GM19099 (cell line): ENCODE data around the gene FCN2.

ENCODE experiments used
- POLR2A ChIP-seq: IDR thresholded peaks from 3 replicates; pipeline ENCODE4 v1.6.1; 2011; ENCODE audit warnings: low read depth; ENCODE audit not compliant: insufficient read length; ENCODE audit errors: extremely low read depth

FCN2 gene

GRCh38 chr9:134842321-134842720 lies 38.3 kb upstream of the FCN2 start:
- TF ChIP-seq POLR2A, result no peak

GRCh38 chr9:134843740-134844139 lies 36.9 kb upstream of the FCN2 start:
- no peak for TF ChIP-seq POLR2A

- no peak for TF ChIP-seq POLR2A
These were observed 35.8 kb upstream of the FCN2 start for GRCh38 chr9:134844821-134845220.

GRCh38 chr9:134846187-134846586 lies 34.4 kb upstream of the FCN2 start:
- TF ChIP-seq POLR2A, result no peak

- no peak for TF ChIP-seq POLR2A
These were observed 33.9 kb upstream of the FCN2 start for GRCh38 chr9:134846699-134847098.

GRCh38 chr9:134847138-134847537 lies 33.5 kb upstream of the FCN2 start:
- TF ChIP-seq POLR2A, result no peak

GRCh38 chr9:134847752-134848432 lies 32.7 kb upstream of the FCN2 start:
- TF ChIP-seq POLR2A, result no peak

- no peak for TF ChIP-seq POLR2A
These were observed 32.1 kb upstream of the FCN2 start for GRCh38 chr9:134848504-134848903.

- TF ChIP-seq POLR2A, result no peak
These were observed 30.0 kb upstream of the FCN2 start for GRCh38 chr9:134850611-134851010.

GRCh38 chr9:134851020-134851419 lies 29.6 kb upstream of the FCN2 start:
- TF ChIP-seq POLR2A, result no peak

- no peak for TF ChIP-seq POLR2A
These were observed 27.5 kb upstream of the FCN2 start for GRCh38 chr9:134852906-134853654.

GRCh38 chr9:134853893-134854292 lies 26.7 kb upstream of the FCN2 start:
- no peak for TF ChIP-seq POLR2A

- TF ChIP-seq POLR2A, result no peak
These were observed 26.0 kb upstream of the FCN2 start for GRCh38 chr9:134854541-134854981.

GRCh38 chr9:134855231-134855899 lies 25.2 kb upstream of the FCN2 start:
- TF ChIP-seq POLR2A, result no peak

GRCh38 chr9:134855900-134856377 lies 24.7 kb upstream of the FCN2 start:
- TF ChIP-seq POLR2A, result no peak
